ENCODE data around the gene NPHS1.
"Not testable (repeated sequence)": the region's sequence is repeated elsewhere in the genome, so short reads cannot be mapped to it uniquely, and the experiment has no call there.

Gene NPHS1

GRCh38 chr19:35852029-35852780 is at the start of gene NPHS1:
Gene NPHS1 (minus strand): TSS chr19:35852504. CDS start chr19:35851837, 667 bp downstream.
- no peak for DNase-seq

GRCh38 chr19:35901055-35901644 is 48.8 kb upstream of the NPHS1 start:
- no peak for DNase-seq

- peak; percentile 40 to 70 for DNase-seq
Measured at GRCh38 chr19:35899547-35900214, 47.4 kb upstream of the NPHS1 start.

- no peak for DNase-seq
Measured at GRCh38 chr19:35898499-35898809, 46.1 kb upstream of the NPHS1 start.

GRCh38 chr19:35897706-35898451 is 45.6 kb upstream of the NPHS1 start:
- no peak for DNase-seq

GRCh38 chr19:35896643-35897040 is 44.3 kb upstream of the NPHS1 start:
- DNase-seq, result no peak

- DNase-seq, result no peak
Measured at GRCh38 chr19:35895911-35896642, 43.8 kb upstream of the NPHS1 start.

- no peak for DNase-seq
Measured at GRCh38 chr19:35894342-35894741, 42.0 kb upstream of the NPHS1 start.

- not testable (repeated sequence) for DNase-seq
Measured at GRCh38 chr19:35891819-35892218, 39.5 kb upstream of the NPHS1 start.

- DNase-seq, result no peak
Measured at GRCh38 chr19:35890113-35890650, 37.9 kb upstream of the NPHS1 start.

GRCh38 chr19:35889370-35890112 is 37.2 kb upstream of the NPHS1 start:
- DNase-seq, result no peak

- no peak for DNase-seq
Measured at GRCh38 chr19:35888398-35888797, 36.1 kb upstream of the NPHS1 start.

GRCh38 chr19:35887197-35887596 is 34.9 kb upstream of the NPHS1 start:
- DNase-seq, result no peak

GRCh38 chr19:35885904-35886303 is 33.6 kb upstream of the NPHS1 start:
- DNase-seq, result no peak

GRCh38 chr19:35885225-35885738 is 33.0 kb upstream of the NPHS1 start:
- DNase-seq, result no peak

GRCh38 chr19:35883882-35884281 is 31.6 kb upstream of the NPHS1 start:
- DNase-seq, result no peak

- DNase-seq, result peak; percentile 34 to 75
Measured at GRCh38 chr19:35882114-35882832, 30.0 kb upstream of the NPHS1 start.

GRCh38 chr19:35879770-35880317 is 27.5 kb upstream of the NPHS1 start:
- peak; percentile 5 to 60 for DNase-seq

GRCh38 chr19:35879068-35879467 is 26.8 kb upstream of the NPHS1 start:
- DNase-seq, result no peak

- no peak for DNase-seq
Measured at GRCh38 chr19:35874392-35874930, 22.2 kb upstream of the NPHS1 start.

Measured in SHP77 (cell line).